HG02642 (cell line): ENCODE results near the gene LBP.
"Not testable (repeated sequence)": the region's sequence is repeated elsewhere in the genome, so short reads cannot be mapped to it uniquely, and the experiment has no call there.

Experiments
- ATAC-seq: cut with Tn5 transposase; IDR thresholded peaks from one replicate; pipeline ENCODE4 v1.9.1; 2021; ENCODE audit warnings: mild to moderate bottlenecking; ENCODE audit not compliant: unreplicated experiment, poor library complexity

The LBP gene

DNA sequence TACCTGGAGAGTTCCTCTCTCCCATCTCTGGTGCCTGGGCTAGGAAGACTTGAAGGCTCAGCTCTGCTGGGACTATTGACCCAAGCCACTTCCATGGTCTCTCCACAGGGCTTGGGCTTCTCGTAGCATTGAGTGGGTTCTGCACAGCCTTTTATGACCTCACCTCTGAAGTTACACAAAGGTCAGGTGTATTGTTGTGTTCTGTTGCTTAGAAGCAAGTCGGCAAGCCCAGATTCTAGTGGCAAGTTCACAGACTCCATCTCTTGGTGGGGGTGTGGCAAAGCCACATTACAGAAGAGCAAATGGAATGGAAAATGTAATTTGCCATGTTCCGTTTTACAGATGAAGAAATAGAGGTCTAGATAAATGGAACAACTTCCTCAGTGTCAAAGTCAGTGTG is 28.9 kb upstream of the LBP start:
- ATAC-seq, result no peak

DNA sequence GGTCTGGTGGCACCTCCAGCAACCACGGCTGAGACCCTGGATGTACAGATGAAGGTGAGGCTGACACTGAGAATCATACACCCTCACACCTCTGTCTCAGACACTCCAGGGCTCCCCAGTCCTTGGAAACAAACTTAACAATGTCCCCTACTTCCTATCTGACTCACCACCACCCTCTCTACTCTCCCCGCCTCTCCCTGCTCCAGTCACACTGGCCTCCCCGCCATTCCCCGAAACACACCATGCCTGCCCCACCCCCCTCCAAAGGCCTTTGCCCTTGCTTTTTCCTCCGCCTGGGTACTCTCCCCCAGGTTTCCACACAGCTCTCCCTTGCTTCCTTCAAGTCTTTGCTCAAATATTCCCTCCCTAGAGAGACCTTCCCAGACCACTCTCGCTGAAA is 26.1 kb upstream of the LBP start:
- no peak for ATAC-seq

DNA sequence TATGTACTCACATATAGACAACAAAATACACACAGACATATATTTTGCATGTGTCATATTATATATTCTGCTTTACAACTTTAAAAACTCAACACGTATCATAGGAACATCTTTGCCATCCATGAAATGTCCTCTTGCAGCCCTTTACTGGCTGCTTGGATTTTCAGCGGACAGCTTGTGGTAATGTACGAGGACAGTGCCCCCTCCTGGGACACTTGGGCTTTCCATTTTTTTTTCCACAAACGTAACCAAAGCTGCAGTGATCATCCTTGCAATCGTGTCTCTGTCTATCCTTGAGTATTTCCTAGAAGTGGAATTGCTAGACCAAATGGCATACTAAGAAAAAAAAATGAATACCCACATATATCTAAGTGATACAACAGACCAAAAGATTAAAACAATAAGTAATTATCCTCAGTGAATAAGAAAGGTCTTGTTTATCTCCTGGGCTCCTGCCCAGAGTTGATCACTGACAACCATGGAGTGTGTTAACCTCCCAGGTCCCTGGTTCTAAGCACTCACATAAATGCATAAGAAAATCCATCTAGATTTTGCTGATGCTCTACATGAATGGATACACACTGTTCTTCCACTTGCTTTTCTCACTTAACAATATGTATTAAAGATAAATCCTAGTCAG is 24.2 kb upstream of the LBP start:
- no peak for ATAC-seq

DNA sequence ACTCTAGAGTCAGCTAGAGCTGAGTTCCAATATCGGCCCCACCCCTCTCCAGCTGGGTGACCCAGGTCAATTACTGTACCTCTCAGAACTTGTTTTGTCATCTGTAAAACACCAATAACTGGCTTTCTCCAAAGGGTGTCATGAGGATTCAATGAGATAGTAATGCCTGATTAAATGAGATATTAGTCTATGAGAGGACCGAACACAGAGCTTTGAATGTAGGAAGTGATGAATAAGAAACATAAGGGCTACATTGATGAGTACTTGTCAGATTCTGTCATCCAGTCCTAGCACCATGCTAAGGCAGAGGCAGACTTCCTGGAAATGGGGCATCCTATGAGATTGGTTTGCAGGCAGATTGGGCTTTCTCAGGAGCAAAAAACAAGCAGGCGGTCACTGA is 22.1 kb upstream of the LBP start:
- ATAC-seq, result no peak

DNA sequence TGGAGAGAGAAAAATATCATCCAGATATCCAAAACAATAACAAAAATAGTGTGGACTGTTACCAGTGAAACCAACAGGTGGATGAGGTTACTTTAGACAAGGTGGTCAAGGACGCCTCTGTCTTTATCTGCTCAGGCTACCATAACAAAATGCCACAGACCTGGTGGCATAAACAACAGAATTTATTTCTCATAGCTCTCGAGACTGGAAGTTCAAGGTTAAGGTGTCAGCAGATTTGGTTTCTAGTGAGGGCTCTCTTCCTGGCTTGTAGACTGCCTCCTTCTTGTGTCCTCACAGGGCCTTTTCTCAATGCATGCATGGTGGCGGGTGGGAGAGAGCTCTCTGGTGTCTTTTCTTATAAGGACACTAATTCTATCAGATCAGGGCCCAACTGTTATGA is 21.1 kb upstream of the LBP start:
- ATAC-seq, result no peak

DNA sequence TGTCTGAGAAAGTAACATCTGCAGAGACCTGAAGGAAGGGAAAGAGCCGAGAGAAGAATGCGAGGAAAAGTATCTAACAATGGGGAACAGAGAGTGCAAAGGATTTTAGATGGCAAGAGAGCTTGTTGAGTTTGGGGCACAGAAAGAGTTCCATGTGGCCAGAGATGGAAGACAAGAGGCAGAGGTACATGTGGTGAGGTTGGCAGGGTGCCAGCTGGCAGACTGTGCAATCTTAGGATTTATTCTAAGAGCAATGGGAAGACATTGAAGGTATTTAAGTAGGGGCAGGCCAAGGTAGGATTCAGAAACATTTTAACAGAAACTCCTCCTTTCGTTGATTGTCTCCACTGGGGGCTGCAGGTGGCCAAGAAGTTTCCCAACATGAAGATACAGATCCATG is 20.4 kb upstream of the LBP start:
- ATAC-seq, result no peak

DNA sequence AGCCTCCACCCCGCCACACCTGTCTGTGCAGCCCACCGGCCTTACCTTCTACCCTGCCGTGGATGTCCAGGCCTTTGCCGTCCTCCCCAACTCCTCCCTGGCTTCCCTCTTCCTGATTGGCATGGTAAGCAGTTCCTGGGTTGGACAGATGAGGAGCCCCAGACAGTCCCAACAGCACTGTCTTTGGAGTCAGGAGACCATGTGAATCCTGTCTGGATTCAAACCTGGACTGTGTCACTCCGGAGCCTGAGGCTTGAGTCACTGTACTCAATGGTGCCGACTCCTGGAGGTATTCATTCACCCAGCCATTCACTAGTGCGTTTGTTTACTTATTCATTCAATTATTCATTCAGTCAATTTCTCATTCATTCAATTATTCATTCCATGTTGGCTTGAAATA is 20.0 kb upstream of the LBP start:
- no peak for ATAC-seq

DNA sequence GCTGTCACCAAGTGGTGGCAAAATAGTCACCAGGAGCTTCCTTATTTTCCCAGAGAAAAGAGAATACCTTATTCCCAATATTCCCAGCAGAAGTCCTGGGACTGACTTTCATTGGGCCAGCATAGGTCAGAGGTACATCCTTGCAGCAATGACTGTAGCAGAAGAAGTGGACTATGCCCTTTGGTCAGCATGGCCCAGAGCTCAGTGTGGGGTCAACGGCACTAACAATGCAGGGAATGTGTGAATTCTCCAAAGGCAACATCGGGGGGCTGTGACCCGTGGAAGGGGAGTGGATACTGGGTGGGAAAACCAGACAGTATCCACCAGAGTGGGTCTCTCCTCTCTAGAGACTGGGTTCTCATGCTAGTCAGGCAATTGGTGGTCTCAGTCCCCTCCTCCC is 15.6 kb upstream of the LBP start:
- ATAC-seq, result no peak

DNA sequence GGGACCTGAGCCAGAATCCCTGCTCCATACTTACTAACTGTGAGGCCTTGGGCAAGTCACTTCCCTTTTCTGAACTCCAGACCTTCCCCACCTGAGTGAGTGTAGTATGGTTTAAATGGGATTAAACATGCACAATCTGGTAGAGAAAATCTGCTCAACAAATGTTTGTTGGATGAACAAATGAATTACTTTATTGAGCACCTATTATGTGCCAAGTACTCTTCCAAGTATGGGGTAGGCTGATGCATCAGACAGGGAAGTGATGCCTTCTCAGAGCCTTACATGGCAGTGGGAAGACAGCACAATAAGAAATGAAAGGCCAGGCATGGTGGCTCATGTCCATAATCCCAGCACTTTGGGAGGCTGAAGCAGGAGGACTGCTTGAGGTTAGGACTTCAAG is 15.0 kb upstream of the LBP start:
- ATAC-seq, result no peak

DNA sequence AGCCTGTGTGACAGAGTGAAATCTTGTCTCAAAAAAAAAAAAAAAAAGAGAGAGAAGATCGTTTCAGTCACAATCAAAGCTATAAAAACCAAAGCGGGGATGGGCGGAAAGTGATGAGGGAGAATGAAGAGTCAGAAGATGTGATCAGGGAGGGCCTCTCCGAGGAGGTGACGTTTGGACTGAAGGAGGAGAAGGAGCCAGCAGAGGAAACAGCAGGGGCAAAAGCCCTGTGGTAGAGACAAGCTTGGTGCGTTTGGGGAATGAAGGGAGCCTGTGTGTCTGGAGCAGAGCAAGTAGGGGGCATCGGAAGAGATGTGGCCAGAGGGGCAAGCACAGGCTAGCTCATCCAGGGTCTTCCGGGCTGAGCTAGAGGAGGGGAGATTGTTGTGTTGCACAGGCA is 14.5 kb upstream of the LBP start:
- ATAC-seq, result no peak

DNA sequence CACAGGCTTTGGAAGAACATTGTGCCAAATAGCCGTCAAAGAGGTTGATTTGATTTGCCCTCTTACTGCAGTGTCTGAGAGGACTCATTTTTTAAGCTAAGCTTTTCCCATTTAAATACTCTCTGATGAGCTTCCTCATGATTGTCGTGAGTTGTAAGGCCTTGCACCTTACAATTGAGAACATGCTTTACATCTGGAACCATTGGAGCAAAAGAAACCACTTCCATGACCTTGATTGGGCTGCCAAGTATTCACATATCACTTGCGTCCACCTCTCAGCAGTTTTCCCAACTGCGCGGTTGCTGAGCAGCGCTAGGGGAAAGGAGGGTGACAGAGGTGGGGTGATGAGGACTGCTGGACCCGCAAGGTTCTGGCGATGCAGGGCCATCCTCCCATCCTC is 12.3 kb upstream of the LBP start:
- ATAC-seq, result no peak

DNA sequence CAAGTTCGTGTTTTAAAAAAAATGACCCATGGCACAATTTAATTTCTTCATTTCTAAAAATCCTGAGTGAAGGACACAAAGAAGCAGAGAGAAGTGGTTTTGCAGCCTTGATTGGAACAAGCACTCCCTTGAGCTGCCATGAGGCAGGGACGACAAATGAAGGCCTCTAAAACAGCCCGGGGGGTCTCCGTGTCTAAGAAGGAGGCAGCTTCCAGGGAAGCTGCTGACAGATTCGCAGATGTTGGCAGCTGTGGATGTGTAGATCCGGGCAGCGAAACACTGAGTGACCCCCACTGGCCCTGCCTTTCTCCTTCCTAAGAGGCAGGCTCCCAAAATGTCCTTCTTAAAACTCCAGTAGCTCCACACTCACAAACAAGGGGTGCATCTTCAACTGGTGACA is 9.6 kb upstream of the LBP start:
- ATAC-seq, result no peak

DNA sequence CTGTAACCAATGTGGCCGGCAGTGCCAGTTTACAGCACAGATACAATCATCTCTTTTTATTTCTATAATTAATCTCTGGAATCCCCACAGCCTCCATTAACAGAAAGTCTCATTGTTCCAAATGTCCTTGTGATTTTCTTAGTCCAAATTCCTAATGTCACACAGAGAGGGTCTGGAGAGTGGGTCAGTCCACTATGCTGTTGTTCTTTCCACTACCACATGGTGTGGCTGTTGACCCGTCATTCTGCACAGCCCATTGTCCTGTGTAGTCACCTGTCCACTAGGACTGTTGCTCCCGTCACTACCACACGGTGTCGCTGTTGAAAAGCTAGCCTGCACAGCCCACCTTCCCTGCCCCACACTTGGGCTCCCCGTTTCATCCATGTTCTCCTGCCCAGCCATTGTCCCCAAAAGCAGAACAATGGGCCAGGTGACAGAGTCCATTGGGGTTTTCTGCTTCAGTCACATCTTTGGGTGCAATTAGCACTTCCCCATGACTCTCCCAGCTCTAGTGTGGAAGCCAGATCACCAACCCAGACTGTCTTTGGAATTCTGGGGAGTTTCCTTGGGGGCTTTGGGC is 8.6 kb upstream of the LBP start:
- no peak for ATAC-seq

DNA sequence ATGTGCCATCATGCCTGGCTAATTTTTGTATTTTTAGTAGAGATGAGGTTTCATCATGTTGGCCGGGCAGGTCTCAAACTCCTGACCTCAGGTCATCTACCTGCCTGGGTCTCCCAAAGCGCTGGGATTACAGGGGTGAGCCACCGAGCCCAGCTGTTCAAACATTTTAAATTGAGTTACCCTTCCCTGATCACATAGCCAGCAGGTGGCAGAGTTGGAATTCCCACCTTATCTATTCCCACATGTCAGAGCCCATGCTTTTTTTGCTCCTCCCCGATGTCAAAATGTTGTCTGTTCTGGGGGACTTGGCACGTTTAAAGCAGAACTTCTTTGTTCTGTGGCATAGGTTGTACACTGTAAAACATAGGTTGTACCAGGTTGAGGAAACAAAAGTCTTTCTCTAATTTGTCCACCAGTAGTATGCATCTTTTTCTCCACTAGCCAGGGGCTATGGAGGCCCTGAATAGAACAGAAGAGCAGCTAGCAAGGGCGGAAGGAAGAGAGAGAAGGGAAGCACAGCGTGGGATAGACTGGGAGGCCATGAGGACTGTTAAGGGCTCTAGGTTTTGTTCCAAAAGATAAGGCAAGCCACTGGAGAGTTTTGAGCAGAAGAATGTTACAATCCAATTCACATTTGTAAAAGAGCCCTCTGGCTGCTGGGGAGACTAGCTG is 7.3 kb upstream of the LBP start:
- ATAC-seq, result no peak

DNA sequence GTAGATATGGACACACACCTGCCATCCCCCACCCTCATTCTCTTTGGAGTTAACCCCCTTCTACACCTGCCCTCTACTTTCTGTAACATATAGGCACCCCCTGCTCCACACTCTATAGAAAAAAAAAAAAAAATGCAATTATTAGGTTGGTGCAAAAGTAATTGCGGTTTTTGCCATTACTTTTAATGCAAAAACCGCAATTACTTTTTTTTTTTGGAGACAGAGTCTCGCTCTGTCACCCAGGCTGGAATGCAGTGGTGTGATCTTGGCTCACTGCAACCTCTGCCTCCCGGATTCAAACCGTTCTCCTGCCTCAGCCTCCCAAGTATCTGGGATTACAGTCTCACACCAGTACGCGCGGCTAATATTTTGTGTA is 6.8 kb upstream of the LBP start:
- ATAC-seq, result not testable (repeated sequence)

DNA sequence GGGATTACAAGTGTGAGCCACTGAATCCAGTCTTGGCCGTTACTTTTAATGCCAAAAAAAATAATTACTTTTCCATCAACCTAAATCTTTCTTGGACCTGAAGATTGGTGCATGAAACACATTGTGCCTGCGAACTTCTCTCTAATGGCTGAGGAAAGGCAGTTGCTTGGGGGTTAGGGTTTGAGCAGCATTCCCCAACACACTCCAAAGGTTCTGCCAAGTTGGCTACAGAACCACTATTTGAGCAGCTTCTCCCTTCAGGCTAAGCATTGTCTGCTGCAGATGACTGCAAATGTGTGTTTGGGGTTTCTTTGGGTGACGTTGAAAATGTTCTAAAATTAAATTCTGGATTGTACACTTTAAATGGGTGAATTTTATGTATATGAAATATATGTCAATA is 6.3 kb upstream of the LBP start:
- ATAC-seq, result no peak

DNA sequence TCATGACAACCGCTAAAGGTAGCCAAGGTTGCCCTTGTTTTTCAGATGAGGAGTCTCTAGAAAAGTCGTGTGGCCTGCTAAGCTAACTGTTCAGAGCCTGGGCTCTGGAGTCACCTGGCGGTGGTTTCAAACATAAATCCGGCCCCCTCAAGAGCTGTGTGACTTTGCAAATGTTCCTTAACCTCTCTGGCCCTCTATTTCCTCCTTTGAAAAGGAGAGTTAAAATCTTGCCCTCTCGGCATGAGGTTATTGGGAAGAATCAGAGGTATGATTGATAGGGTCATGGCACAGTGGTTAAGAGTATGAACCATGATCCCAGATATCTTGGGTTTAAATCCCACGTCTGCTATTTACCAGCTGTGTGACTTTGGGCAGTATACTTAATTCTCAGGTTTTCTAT is 5.6 kb upstream of the LBP start:
- ATAC-seq, result no peak

DNA sequence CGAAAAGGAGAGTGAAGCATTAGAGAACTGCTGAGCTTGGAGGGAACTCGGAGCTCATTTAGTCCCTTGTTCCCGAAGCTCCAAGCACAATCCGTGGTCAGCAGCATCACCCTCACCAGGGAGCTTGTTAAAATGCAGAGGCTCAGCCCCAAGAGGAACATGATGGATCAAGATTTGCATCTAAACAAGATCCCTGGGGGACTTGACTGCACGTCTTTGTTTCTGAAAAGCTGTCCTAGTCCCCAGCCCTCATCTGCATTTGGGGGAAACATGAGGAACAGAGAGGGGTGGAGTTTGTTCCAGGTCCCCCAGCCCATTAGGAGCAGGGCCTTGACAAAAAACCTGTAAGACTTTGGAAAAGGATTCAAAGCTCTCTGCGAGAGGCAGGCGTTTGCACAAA is 4.1 kb upstream of the LBP start:
- ATAC-seq, result no peak

DNA sequence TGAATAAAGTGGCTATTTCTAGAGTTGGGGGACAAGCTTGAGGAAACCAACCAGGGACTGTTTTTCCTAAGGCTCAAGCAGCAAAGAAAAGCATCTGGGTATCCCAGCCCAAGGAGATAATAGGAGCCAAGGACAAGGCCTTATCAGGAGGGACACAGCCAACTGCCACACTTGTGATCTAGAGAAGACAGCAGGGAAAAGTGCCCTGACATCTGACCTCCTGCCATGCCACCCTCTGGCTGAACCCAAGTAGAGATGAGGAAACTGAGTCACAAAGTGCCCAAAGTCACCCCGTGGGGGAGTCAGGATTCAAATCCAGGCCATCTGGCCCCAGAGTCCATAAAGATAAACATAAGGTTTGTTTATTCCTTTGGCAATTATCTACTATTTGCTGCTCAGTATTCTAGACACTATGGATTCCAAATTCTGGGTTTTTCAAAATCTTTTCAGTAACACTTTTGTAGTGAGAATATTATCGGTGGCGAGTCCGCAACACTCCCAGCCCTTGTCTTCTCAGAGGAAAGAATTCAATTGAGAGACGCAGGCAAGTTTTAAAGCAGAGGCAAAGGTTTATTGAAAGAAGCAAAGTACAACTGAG is 3.5 kb upstream of the LBP start:
- no peak for ATAC-seq

DNA sequence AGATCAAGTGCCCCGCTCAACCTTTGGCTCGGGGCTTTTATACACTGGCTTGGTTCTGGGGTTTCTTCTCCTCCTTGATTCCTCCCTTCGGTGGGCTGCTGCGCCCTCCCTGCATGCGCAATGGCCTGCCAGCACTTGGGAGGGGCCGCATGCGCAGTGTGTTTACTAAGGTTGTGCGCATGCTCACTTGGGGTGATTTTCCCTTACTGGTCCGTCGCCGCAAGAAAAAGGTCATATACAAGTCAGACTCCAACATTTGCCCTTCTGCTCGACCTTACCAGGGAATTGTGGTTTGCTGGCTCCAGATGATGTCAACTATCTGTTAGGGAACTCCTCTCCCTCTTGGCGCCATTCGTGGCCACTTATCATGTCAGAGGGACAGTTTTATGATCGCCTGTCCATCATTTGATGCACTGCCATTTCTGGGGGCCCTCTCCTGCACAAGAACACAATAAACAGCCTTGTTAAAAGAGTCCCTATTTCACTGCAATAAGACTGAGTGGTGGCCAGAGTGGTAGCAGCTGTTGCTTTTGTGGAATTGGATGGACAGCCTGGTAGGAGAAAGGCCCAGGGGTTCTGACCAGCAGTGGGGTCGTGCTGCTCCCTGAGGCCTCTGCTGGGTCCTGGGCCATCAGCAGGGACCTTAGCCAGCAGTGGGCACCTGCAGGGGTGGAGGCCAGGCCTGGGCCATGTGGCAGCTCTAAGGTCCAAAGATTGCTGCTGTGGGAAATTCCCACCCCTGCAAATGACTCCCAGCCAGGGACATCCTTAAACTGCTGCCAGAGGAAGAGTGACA is 2.8 kb upstream of the LBP start:
- ATAC-seq, result no peak

DNA sequence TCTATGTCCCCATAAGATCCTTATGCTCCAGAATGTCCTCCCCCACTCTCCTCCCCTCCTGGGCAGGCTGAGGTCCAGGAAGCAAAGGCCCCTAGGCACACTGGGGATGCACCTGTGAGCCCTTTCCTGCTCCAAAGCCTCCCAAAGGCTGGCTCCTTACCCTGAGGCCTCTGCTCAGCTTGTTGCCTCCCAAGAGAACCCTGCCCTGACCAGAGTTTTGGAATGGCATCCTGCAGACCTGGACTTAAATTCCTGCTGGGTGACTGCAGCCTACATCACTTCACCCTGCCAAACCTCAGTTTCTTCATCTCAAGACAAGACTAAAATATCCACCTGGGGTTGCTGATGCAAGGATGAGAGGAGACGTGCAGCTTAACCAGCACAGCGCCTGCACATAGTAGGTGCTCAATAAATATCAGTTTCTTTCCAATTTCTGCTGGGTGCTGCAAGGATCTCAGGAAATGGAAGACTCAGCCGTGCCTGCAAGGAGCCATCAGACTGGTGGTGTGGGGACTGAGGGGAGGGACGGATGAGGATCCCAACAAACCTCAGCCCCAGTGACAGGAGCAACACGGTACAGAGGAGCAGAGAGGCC is 2.1 kb upstream of the LBP start:
- no peak for ATAC-seq
